ENCODE data around the gene IL32.

IL32 gene

DNA sequence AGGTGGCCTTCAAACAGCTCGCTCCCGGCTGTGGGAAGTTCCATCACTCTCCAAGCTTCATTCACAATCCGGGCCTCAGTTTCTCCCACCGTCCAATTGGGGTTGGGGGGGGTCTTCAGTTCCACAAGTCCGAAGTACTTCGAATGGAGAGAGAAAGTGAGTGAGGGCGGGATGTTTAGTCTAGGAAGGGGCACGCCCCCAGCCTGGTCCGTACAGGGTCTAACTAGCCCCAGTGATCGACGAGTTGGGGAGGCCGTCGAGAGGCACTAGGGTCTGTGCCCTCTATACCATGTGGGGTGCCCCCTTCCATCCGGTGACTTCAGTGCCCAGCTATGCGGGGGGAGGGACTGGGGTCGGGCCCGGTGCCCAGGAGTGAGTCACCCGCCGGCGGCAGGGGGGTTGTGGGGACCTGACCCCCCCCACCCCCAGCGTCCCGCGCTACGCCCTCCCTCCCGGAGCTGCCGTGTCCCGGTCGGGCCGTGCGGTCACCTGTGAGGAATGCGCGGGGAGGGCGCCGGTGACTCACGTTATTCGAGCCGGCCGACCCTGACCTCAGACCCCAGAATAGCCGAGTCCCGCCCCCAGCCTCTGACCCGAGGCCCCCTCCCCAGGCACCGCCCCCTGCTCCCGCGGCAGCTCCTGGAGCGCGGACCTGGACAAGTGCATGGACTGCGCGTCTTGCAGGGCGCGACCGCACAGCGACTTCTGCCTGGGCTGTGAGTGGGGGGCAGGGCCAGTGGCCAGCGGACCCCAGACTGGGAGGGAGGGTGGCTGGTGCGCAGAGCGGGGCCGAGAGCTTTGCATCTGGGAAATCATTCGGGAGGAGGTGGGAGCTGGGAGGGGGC, 44.6 kb upstream of the IL32 start (continued):
- TF ChIP-seq, protein P1, sequence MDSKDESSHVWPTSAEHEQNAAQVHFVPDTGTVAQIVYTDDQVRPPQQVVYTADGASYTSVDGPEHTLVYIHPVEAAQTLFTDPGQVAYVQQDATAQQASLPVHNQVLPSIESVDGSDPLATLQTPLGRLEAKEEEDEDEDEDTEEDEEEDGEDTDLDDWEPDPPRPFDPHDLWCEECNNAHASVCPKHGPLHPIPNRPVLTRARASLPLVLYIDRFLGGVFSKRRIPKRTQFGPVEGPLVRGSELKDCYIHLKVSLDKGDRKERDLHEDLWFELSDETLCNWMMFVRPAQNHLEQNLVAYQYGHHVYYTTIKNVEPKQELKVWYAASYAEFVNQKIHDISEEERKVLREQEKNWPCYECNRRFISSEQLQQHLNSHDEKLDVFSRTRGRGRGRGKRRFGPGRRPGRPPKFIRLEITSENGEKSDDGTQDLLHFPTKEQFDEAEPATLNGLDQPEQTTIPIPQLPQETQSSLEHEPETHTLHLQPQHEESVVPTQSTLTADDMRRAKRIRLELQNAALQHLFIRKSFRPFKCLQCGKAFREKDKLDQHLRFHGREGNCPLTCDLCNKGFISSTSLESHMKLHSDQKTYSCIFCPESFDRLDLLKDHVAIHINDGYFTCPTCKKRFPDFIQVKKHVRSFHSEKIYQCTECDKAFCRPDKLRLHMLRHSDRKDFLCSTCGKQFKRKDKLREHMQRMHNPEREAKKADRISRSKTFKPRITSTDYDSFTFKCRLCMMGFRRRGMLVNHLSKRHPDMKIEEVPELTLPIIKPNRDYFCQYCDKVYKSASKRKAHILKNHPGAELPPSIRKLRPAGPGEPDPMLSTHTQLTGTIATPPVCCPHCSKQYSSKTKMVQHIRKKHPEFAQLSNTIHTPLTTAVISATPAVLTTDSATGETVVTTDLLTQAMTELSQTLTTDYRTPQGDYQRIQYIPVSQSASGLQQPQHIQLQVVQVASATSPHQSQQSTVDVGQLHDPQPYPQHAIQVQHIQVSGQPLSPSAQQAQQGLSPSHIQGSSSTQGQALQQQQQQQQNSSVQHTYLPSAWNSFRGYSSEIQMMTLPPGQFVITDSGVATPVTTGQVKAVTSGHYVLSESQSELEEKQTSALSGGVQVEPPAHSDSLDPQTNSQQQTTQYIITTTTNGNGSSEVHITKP (tag by site-specific recombination; IDR thresholded peaks at IDR 0.05): peak; percentile 75
- no peak for TF ChIP-seq ZFP41 (tag by site-specific recombination; IDR thresholded peaks at IDR 0.05; ENCODE audit: borderline replicate concordance)
- TF ChIP-seq SCRT1 (tag by site-specific recombination; IDR thresholded peaks at IDR 0.05; ENCODE audit: borderline replicate concordance): no peak
- no peak for TF ChIP-seq ZNF354C (tag by site-specific recombination; IDR thresholded peaks at IDR 0.05; ENCODE audit: borderline replicate concordance, low read depth)
- peak; percentile 89 for TF ChIP-seq KLF9 (tag by site-specific recombination; IDR thresholded peaks at IDR 0.05; ENCODE audit: low read depth)
- TF ChIP-seq, protein P2, sequence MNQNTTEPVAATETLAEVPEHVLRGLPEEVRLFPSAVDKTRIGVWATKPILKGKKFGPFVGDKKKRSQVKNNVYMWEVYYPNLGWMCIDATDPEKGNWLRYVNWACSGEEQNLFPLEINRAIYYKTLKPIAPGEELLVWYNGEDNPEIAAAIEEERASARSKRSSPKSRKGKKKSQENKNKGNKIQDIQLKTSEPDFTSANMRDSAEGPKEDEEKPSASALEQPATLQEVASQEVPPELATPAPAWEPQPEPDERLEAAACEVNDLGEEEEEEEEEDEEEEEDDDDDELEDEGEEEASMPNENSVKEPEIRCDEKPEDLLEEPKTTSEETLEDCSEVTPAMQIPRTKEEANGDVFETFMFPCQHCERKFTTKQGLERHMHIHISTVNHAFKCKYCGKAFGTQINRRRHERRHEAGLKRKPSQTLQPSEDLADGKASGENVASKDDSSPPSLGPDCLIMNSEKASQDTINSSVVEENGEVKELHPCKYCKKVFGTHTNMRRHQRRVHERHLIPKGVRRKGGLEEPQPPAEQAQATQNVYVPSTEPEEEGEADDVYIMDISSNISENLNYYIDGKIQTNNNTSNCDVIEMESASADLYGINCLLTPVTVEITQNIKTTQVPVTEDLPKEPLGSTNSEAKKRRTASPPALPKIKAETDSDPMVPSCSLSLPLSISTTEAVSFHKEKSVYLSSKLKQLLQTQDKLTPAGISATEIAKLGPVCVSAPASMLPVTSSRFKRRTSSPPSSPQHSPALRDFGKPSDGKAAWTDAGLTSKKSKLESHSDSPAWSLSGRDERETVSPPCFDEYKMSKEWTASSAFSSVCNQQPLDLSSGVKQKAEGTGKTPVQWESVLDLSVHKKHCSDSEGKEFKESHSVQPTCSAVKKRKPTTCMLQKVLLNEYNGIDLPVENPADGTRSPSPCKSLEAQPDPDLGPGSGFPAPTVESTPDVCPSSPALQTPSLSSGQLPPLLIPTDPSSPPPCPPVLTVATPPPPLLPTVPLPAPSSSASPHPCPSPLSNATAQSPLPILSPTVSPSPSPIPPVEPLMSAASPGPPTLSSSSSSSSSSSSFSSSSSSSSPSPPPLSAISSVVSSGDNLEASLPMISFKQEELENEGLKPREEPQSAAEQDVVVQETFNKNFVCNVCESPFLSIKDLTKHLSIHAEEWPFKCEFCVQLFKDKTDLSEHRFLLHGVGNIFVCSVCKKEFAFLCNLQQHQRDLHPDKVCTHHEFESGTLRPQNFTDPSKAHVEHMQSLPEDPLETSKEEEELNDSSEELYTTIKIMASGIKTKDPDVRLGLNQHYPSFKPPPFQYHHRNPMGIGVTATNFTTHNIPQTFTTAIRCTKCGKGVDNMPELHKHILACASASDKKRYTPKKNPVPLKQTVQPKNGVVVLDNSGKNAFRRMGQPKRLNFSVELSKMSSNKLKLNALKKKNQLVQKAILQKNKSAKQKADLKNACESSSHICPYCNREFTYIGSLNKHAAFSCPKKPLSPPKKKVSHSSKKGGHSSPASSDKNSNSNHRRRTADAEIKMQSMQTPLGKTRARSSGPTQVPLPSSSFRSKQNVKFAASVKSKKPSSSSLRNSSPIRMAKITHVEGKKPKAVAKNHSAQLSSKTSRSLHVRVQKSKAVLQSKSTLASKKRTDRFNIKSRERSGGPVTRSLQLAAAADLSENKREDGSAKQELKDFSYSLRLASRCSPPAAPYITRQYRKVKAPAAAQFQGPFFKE (tag by site-specific recombination; IDR thresholded peaks at IDR 0.05; ENCODE audit: borderline replicate concordance): 0 out of 2 replicates have a peak, but pooled peaks have one; percentile 19
- TF ChIP-seq, protein P3, sequence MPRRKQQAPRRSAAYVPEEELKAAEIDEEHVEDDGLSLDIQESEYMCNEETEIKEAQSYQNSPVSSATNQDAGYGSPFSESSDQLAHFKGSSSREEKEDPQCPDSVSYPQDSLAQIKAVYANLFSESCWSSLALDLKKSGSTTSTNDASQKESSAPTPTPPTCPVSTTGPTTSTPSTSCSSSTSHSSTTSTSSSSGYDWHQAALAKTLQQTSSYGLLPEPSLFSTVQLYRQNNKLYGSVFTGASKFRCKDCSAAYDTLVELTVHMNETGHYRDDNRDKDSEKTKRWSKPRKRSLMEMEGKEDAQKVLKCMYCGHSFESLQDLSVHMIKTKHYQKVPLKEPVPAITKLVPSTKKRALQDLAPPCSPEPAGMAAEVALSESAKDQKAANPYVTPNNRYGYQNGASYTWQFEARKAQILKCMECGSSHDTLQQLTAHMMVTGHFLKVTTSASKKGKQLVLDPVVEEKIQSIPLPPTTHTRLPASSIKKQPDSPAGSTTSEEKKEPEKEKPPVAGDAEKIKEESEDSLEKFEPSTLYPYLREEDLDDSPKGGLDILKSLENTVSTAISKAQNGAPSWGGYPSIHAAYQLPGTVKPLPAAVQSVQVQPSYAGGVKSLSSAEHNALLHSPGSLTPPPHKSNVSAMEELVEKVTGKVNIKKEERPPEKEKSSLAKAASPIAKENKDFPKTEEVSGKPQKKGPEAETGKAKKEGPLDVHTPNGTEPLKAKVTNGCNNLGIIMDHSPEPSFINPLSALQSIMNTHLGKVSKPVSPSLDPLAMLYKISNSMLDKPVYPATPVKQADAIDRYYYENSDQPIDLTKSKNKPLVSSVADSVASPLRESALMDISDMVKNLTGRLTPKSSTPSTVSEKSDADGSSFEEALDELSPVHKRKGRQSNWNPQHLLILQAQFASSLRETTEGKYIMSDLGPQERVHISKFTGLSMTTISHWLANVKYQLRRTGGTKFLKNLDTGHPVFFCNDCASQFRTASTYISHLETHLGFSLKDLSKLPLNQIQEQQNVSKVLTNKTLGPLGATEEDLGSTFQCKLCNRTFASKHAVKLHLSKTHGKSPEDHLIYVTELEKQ (tag by site-specific recombination; IDR thresholded peaks at IDR 0.05; ENCODE audit: borderline replicate concordance): peak; percentile 36; the same call in 1 of the 2 replicates
- no peak for TF ChIP-seq ZNF23 (tag by site-specific recombination; IDR thresholded peaks at IDR 0.05; ENCODE audit: borderline replicate concordance)
- peak; percentile 98 for TF ChIP-seq ZEB2 (tag by site-specific recombination; IDR thresholded peaks at IDR 0.05)
- TF ChIP-seq GLIS2 (tag by site-specific recombination; IDR thresholded peaks at IDR 0.05): peak; percentile 99
- TF ChIP-seq, protein P4, sequence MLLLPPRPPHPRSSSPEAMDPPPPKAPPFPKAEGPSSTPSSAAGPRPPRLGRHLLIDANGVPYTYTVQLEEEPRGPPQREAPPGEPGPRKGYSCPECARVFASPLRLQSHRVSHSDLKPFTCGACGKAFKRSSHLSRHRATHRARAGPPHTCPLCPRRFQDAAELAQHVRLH (tag by site-specific recombination; IDR thresholded peaks at IDR 0.05): no peak
- TF ChIP-seq ZFP3 (tag by site-specific recombination; IDR thresholded peaks at IDR 0.05; ENCODE audit: low read depth): no peak
- peak; percentile 78 for TF ChIP-seq ZBTB8A (tag by site-specific recombination; IDR thresholded peaks at IDR 0.05)
- no peak for TF ChIP-seq ZNF350 (tag by site-specific recombination; IDR thresholded peaks at IDR 0.05)
- TF ChIP-seq SP2 (tag by site-specific recombination; IDR thresholded peaks at IDR 0.05): no peak; the same call in 1 of the 2 replicates
- peak; percentile 74 for TF ChIP-seq ZIC2 (tag by site-specific recombination; IDR thresholded peaks at IDR 0.05)
- TF ChIP-seq, protein P5, sequence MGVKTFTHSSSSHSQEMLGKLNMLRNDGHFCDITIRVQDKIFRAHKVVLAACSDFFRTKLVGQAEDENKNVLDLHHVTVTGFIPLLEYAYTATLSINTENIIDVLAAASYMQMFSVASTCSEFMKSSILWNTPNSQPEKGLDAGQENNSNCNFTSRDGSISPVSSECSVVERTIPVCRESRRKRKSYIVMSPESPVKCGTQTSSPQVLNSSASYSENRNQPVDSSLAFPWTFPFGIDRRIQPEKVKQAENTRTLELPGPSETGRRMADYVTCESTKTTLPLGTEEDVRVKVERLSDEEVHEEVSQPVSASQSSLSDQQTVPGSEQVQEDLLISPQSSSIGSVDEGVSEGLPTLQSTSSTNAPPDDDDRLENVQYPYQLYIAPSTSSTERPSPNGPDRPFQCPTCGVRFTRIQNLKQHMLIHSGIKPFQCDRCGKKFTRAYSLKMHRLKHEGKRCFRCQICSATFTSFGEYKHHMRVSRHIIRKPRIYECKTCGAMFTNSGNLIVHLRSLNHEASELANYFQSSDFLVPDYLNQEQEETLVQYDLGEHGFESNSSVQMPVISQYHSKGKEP (tag by site-specific recombination; IDR thresholded peaks at IDR 0.05): no peak
- peak; percentile 90 for TF ChIP-seq BCL11B (tag by site-specific recombination; IDR thresholded peaks at IDR 0.05; ENCODE audit: low read depth)
- no peak for TF ChIP-seq ZNF433 (tag by site-specific recombination; IDR thresholded peaks at IDR 0.05; ENCODE audit: low read depth)

All from HEK293 (cell line).